Sigmoid colon (tissue), 4 donors: Measurements from ENCODE around the gene LRRFIP1.

Source experiments
- EP300 ChIP-seq, 4 donors: sonication (generic); formaldehyde crosslinking; IDR thresholded peaks; one replicate each; pipeline ENCODE4 v1.6.1; 2017; ENCODE audit warnings: antibody characterized with exemption in 4 of 4
- POLR2A ChIP-seq, 2 donors: fragments of 450-650 bp; IDR thresholded peaks; one replicate each; pipeline ENCODE4 v1.6.1; 2016; ENCODE audit warnings: antibody characterized with exemption in 2 of 2, mild to moderate bottlenecking in 2 of 2, moderate library complexity in 2 of 2
- POLR2AphosphoS5 ChIP-seq, 4 donors: sonication (generic); formaldehyde crosslinking; IDR thresholded peaks; one replicate each; pipeline ENCODE4 v1.6.1; 2017; ENCODE audit warnings: antibody characterized with exemption in 4 of 4
- TF ChIP-seq, protein P1 (sequence below), 4 experiments: fragments of 450-650 bp in 3 of 4; fragments of 200-600 bp in 1 of 4; IDR thresholded peaks; one replicate each; pipeline ENCODE4 v1.5.1; 2016 to 2019; ENCODE audit warnings: antibody characterized with exemption in 4 of 4, mild to moderate bottlenecking in 3 of 4, moderate library complexity in 2 of 4

DNA sequence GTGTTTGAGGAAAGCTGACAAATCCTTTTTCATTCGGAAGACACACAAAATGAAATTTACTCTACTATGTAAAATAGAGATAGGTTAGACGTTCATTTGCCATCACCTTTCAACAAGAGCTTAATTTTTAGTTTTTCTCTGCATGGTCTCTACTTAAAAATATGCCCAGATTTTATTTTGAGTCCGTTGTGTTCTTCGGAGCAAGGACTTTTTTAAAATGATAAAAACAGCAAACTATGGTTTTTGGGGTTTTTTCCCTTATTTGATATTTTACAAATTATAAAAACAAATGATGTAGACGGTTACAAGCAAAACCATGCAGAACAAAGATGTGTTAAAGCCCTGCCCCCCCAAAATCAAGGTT lies 117.8 kb downstream of the LRRFIP1 start:
- TF ChIP-seq, protein P1, sequence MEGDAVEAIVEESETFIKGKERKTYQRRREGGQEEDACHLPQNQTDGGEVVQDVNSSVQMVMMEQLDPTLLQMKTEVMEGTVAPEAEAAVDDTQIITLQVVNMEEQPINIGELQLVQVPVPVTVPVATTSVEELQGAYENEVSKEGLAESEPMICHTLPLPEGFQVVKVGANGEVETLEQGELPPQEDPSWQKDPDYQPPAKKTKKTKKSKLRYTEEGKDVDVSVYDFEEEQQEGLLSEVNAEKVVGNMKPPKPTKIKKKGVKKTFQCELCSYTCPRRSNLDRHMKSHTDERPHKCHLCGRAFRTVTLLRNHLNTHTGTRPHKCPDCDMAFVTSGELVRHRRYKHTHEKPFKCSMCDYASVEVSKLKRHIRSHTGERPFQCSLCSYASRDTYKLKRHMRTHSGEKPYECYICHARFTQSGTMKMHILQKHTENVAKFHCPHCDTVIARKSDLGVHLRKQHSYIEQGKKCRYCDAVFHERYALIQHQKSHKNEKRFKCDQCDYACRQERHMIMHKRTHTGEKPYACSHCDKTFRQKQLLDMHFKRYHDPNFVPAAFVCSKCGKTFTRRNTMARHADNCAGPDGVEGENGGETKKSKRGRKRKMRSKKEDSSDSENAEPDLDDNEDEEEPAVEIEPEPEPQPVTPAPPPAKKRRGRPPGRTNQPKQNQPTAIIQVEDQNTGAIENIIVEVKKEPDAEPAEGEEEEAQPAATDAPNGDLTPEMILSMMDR (IDR thresholded peaks at IDR 0.05): no peak
- no peak for TF ChIP-seq POLR2A (IDR thresholded peaks at IDR 0.05)
- no peak for TF ChIP-seq POLR2AphosphoS5 (IDR thresholded peaks at IDR 0.05)
- TF ChIP-seq EP300 (IDR thresholded peaks at IDR 0.05): no peak
